ENCODE data around the gene RBMS1. TPM values are rescaled to one million over a fixed set of nuclear protein-coding genes. Genes with fewer than 3 reads are reported as not detected.

RBMS1 gene
- total RNA-seq, 1 experiment from 2014 or later = 118 TPM

- peak; percentile 99 for DNase-seq (ENCODE audit: low read depth)
These were observed 269.5 kb downstream of the RBMS1 start for GRCh38 chr2:160224060-160224459.

- no peak for DNase-seq (ENCODE audit: low read depth)
These were observed 270.0 kb downstream of the RBMS1 start for GRCh38 chr2:160223560-160223959.

- no peak for DNase-seq (ENCODE audit: low read depth)
These were observed 270.9 kb downstream of the RBMS1 start for GRCh38 chr2:160222546-160223283.
